Frontal cortex (tissue), 4 donors: ENCODE results near the gene USH1C. TPM values are rescaled to one million over a fixed set of nuclear protein-coding genes. Genes with fewer than 3 reads are reported as not detected.

Experiments used
- DNase-seq, 2 donors: peaks; one replicate each; pipeline ENCODE4 v3.0.0; 2012; ENCODE audit warnings: low spot score in 2 of 2
- FAIRE-seq: peaks from 2 replicates; lab custom pipeline; 2012; peaks lifted over from hg19 to GRCh38; lab: Jason Lieb, UNC
- total RNA-seq: library from RNA; depleted of rRNA; stranded (reverse); fragments of >200 nt; gene quantifications from one replicate; pipeline ENCODE4 v1.2.3, GENCODE V29; 2014
- donor health status: control.
- donor health status: control.
- donor health status: control.

USH1C gene
- total RNA-seq, 1 donor from 2014 or later = not detected

DNA sequence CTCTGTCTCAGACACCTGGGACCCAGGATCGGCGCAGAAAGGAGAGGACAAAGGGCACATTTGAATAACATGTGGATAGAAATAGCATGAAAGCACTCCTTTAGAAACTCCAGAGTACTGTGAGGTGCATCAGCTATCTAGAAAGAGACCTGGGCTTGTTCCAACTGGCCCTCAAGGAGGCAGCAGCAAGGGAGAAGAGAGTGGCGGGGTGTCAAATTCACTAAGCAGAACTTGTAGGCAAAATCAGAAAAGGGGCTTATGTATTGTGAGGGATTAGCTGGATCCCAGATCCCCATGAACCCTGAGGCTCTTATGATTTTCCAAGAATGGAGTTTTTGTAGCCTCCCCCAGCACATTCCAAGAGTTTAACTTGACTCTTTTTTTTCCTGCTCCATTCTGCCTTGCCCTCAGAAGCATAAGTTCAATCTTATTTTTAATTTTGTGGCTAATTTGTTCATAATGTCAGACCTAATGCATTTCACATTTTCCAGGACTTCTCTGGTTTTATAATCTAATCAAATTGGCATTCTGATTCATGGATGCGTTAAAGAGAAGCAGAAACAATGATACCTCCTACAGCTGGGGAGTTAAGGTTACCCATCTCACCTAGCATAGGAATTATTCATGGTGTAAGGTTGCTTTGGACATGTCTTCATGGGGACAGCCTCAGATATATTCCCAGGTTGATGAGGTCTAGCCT, 33.6 kb downstream of the USH1C start:
- no peak for DNase-seq
- no peak for FAIRE-seq

GRCh38 chr11:17508791-17509190, 35.4 kb downstream of the USH1C start:
- DNase-seq (no peak), FAIRE-seq (no peak)

GRCh38 chr11:17508306-17508705, 35.9 kb downstream of the USH1C start:
- FAIRE-seq (no peak), DNase-seq (no peak)

DNA sequence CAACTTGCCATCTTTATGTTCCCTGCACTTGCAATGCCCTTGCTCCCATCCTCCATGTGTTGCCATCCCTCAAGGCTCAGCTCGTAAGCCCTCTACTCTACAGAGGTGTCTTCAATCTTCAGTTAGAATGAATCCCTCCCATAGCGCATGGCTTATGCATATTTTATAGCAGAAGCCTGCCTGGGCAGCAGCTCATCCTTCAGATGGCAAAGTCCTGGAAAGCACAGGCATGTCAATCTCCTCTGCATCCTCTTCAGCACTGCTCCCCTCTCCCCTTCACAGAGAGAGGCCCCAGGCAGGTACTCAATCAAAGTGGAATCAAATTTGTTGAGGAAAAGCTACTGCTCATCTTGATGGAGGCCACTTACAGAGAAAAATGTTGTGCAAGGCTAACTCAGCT, 36.4 kb downstream of the USH1C start:
- DNase-seq = no peak
- no peak for FAIRE-seq

GRCh38 chr11:17506942-17507341, 37.3 kb downstream of the USH1C start:
- no peak for FAIRE-seq

GRCh38 chr11:17506314-17506713, 37.9 kb downstream of the USH1C start:
- DNase-seq (no peak), FAIRE-seq (no peak)

More at GRCh38 chr11:17506942-17507341, 37.3 kb downstream of the USH1C start:
- DNase-seq = no peak

GRCh38 chr11:17505146-17505545, 39.1 kb downstream of the USH1C start:
- FAIRE-seq = no peak
- DNase-seq = no peak

GRCh38 chr11:17504330-17505107, 39.7 kb downstream of the USH1C start:
- DNase-seq (peak; percentile 53 to 86), FAIRE-seq (peak; percentile 65)

DNA sequence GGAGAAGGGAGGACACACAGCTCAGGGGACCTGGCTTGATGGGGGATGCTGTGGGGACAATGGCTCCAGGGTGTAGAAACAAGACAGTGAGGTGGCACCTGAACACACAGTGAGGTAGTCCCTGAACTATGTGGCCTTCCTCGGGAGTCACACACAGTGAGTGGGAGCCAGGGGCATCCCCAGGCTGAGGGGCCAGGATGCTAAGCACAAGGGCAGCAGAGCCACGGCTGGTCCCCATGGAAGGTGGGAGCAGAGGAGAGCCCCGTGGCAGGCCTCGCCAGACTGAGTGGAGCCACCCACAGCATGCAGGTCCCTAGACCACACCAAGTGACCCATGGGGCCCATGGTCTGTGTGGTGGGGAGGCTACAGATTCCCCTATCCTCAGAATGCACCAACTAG, 41.6 kb downstream of the USH1C start:
- no peak for FAIRE-seq

DNA sequence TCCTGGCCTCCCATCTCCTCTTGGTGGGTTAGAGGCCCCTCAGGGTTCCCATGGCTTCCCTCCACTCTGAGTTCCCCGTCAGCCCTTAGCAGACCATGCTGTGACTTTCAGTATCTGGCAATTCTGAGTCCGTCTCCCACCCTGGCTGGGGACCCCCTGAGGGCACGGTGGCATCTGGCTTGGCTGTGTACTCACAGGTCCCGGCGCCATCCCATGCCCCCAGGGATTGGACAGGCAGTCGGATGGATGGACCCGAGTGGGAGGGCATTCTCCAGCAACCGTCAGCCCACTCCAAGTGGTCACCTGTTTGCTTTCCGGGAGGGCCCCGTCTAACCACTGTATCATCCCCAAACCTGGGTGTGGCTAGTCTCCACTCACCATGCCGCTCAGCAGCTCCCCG, 43.5 kb downstream of the USH1C start:
- FAIRE-seq (no peak), DNase-seq (no peak)

More for the DNA sequence above, 41.6 kb downstream of the USH1C start:
- no peak for DNase-seq

DNA sequence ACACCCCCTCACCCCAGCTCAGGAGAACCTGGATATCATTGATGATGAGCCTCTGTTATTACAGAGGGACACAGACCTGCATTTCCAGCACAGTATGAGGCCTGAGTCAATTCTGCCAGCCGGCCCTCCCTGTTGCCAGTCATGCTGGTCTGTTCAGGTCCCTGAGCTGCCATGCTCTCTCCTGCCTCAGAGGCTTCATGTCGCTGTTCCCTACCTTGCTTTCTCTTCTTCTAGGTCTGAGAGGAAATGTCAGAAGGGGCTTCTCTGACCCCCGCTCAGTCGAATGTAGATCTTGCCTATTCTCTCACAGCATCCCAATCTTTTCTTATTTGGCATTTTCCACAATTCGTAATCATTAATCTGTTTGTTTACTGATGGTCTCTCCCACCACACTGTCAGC, 45.7 kb downstream of the USH1C start:
- FAIRE-seq = no peak
- DNase-seq = no peak

DNA sequence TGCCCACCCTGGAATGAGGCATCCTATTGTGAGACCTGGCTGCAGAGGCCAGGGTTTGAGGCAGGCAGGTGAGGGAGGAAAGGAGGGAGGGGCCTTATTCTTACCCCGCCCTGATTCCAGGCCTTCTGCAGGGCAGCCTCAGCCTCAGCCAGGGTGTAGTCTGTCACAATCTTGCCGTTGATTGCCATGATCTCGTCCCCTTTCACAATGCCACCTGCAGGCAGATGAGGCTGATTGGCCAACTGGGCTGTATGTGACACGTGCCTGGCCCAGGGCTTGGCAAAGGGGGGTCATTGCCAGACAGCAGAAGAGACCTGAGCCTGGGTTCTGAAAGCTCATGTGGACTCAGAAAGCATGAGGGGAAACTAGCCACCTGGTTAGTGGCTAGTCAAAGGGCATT, 46.2 kb downstream of the USH1C start:
- no peak for DNase-seq
- no peak for FAIRE-seq

GRCh38 chr11:17496406-17496805, 47.8 kb downstream of the USH1C start:
- DNase-seq (no peak), FAIRE-seq (no peak)

GRCh38 chr11:17494019-17494418, 50.2 kb downstream of the USH1C start:
- DNase-seq = no peak
- no peak for FAIRE-seq

DNA sequence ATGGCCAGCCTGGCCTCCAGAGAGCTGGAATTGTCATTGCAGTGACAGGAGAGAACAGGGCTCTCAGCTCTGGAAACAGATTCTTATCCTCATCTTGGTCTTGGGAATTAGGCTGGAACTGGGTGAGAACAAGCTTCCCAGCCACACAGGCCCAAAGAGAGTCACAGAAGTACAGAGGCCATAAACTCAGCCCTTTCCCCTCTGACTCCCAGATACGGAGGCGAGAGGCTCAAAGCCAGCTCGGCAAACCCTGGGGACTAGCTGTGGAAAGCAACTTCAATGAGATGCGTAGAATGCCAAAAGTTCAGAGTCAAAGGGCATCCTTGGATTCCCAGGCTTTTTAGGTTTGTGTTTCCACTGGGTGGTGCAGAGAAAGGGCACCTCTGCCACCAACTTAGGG, 53.3 kb downstream of the USH1C start:
- FAIRE-seq (no peak), DNase-seq (no peak)

DNA sequence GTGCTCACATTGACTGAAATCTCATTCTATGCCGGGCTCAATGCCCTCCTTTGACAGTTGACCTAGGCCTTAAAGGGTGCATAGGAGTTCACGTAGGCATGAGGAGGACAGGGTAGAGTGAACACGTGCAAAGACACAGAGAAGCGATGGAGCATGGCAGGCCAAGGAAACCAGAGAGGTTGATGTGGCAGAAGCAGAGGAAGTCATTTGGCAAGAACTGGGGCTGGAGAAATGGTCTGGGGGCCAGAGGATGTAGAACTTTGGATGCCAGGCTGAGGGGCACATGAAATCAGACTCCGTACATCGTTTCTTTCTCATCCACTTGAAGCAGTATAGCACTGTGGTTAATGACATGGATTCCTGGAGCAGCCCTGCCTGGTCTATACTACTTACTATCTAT, 54.0 kb downstream of the USH1C start:
- no peak for DNase-seq
- no peak for FAIRE-seq

DNA sequence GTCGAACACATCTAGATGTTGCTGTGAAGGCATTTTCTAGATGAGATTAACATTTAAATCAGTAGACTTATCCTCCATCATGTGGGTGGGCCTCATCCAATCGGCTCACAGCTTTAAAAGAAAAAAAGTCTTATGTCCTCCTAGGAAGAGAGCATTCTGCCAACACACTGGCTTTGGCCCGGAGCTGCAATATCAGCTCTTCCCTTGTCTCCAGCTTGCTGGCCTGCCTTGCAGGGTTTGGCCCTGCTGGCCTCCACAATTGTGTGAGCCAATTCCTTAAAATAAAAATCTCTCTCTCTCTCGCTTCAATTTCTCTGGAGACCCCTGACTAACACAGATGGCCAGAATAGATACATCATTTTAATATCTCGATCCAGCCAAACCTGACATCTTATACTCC, 54.5 kb downstream of the USH1C start:
- DNase-seq = no peak
- FAIRE-seq = no peak

GRCh38 chr11:17488563-17488962, 55.7 kb downstream of the USH1C start:
- FAIRE-seq = no peak
- no peak for DNase-seq

- no peak for FAIRE-seq
- no peak for DNase-seq
These were observed 57.6 kb downstream of the USH1C start for GRCh38 chr11:17486646-17487045.

- FAIRE-seq = no peak
- no peak for DNase-seq
These were observed 60.7 kb downstream of the USH1C start for GRCh38 chr11:17483505-17483904.

DNA sequence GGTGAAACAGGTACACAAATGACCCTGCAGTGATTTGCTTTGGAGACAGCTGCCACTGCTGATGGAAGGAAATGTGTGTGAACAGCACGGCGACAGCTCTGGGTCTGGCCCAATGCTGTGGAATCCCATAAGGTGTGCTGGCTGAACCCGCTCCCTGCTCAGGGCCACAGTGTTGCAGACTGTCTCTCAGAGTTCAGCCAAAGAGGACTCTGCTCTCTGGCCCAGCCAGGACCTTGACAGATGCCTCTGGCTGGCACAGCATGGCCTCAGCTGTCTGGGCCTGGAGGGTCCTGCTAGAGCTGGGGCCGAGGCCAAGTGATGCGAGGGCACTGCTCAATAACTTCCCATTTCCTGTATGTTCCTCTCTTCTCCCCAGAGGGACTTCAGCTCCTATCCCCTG, 62.3 kb downstream of the USH1C start:
- no peak for FAIRE-seq
- no peak for DNase-seq
